NCI-H82 (cell line): ENCODE results near the gene SSTR3.
"Not testable (repeated sequence)": the region's sequence is repeated elsewhere in the genome, so short reads cannot be mapped to it uniquely, and the experiment has no call there.

ENCODE experiments used
- DNase-seq: peaks from one replicate; lab custom pipeline; 2025; lab: John Stamatoyannopoulos, UW

Gene SSTR3

GRCh38 chr22:37211075-37211865 lies 1.0 kb downstream of the SSTR3 start:
- no peak for DNase-seq

GRCh38 chr22:37210041-37210803 lies 2.1 kb downstream of the SSTR3 start:
- DNase-seq: no peak

GRCh38 chr22:37209140-37209845 lies 3.0 kb downstream of the SSTR3 start:
- DNase-seq: no peak

GRCh38 chr22:37208401-37209139 lies 3.7 kb downstream of the SSTR3 start:
- no peak for DNase-seq

- DNase-seq: no peak
These were observed 4.3 kb downstream of the SSTR3 start for GRCh38 chr22:37207981-37208380.

GRCh38 chr22:37206841-37207821 lies 5.1 kb downstream of the SSTR3 start:
- DNase-seq: no peak

GRCh38 chr22:37206118-37206840 lies 6.0 kb downstream of the SSTR3 start:
- DNase-seq: no peak

- no peak for DNase-seq
These were observed 7.2 kb downstream of the SSTR3 start for GRCh38 chr22:37205046-37205445.

- no peak for DNase-seq
These were observed 8.1 kb downstream of the SSTR3 start for GRCh38 chr22:37204045-37204655.

GRCh38 chr22:37203354-37204044 lies 8.8 kb downstream of the SSTR3 start:
- DNase-seq: no peak

- no peak for DNase-seq
These were observed 9.6 kb downstream of the SSTR3 start for GRCh38 chr22:37202716-37203115.

GRCh38 chr22:37202001-37202555 lies 10.2 kb downstream of the SSTR3 start:
- DNase-seq: no peak

- not testable (repeated sequence) for DNase-seq
These were observed 10.8 kb downstream of the SSTR3 start for GRCh38 chr22:37201443-37201820.

- no peak for DNase-seq
These were observed 12.5 kb downstream of the SSTR3 start for GRCh38 chr22:37199760-37200108.

- peak; percentile 97 for DNase-seq
These were observed 13.0 kb downstream of the SSTR3 start for GRCh38 chr22:37199103-37199759.

GRCh38 chr22:37198258-37199102 lies 13.8 kb downstream of the SSTR3 start:
- DNase-seq: peak; percentile 72
